ENCODE data around the gene TTC17. TPM values are rescaled to one million over a fixed set of nuclear protein-coding genes. Genes with fewer than 3 reads are reported as not detected.
"Not testable (repeated sequence)": the region's sequence is repeated elsewhere in the genome, so short reads cannot be mapped to it uniquely, and the experiment has no call there.

Gene TTC17
- total RNA-seq, 1 experiment from 2014 or later, result 154 TPM

GRCh38 chr11:43393765-43394355 is 35.1 kb downstream of the TTC17 start:
- DNase-seq, result no peak
- no peaks in the 10 kb centered on the region for H3K9me3 ChIP-seq (ENCODE audit: low read length)
- no peak overlapping the region for H3K4me3 ChIP-seq (ENCODE audit: low read length)
- peaks cover 37% of the 10 kb centered on the region for H3K36me3 ChIP-seq (ENCODE audit: insufficient read depth, low read length)
- H3K4me1 ChIP-seq (ENCODE audit: low read length), result no peaks in the 10 kb centered on the region
- H3K79me2 ChIP-seq (ENCODE audit: low read length), result peaks cover 13% of the 10 kb centered on the region
- no peaks in the 10 kb centered on the region for H4K20me1 ChIP-seq (ENCODE audit: insufficient read depth, low read depth, low read length)
- no peaks in the 10 kb centered on the region for H3K27me3 ChIP-seq (ENCODE audit: low read length)
- no peak overlapping the region for H3K9ac ChIP-seq (ENCODE audit: low read length)
- H3K27ac ChIP-seq (ENCODE audit: low read length), result no peak overlapping the region
- H2AFZ ChIP-seq (ENCODE audit: low read length), result no peak overlapping the region
- H3K9me2 ChIP-seq (replicated peaks; ENCODE audit: insufficient read depth, low read length), result no peaks in the 10 kb centered on the region
- H3K4me2 ChIP-seq (ENCODE audit: low read depth, low read length, poor library complexity, severe bottlenecking), result no peak overlapping the region

GRCh38 chr11:43396617-43397016 is 37.9 kb downstream of the TTC17 start:
- Histone ChIP-seq H3K27me3 (ENCODE audit: low read length) (no peaks in the 10 kb centered on the region), H3K9me3 (ENCODE audit: low read length) (no peaks in the 10 kb centered on the region), H2AFZ (ENCODE audit: low read length) (no peak overlapping the region), H3K36me3 (ENCODE audit: insufficient read depth, low read length) (peaks cover 52% of the 10 kb centered on the region), H3K4me1 (ENCODE audit: low read length) (no peaks in the 10 kb centered on the region), H3K4me3 (ENCODE audit: low read length) (no peak overlapping the region), H4K20me1 (ENCODE audit: insufficient read depth, low read depth, low read length) (no peaks in the 10 kb centered on the region), H3K9ac (ENCODE audit: low read length) (no peak overlapping the region), H3K79me2 (ENCODE audit: low read length) (peaks cover 6% of the 10 kb centered on the region), H3K27ac (ENCODE audit: low read length) (no peak overlapping the region), H3K9me2 (replicated peaks; ENCODE audit: insufficient read depth, low read length) (no peaks in the 10 kb centered on the region), H3K4me2 (ENCODE audit: low read depth, low read length, poor library complexity, severe bottlenecking) (no peak overlapping the region)
- no peak for DNase-seq

GRCh38 chr11:43397251-43397650 is 38.5 kb downstream of the TTC17 start:
- Histone ChIP-seq H3K9me2 (replicated peaks; ENCODE audit: insufficient read depth, low read length) (no peaks in the 10 kb centered on the region), H2AFZ (ENCODE audit: low read length) (no peak overlapping the region), H3K4me3 (ENCODE audit: low read length) (no peak overlapping the region), H3K9me3 (ENCODE audit: low read length) (no peaks in the 10 kb centered on the region), H4K20me1 (ENCODE audit: insufficient read depth, low read depth, low read length) (no peaks in the 10 kb centered on the region), H3K27me3 (ENCODE audit: low read length) (no peaks in the 10 kb centered on the region), H3K4me1 (ENCODE audit: low read length) (no peaks in the 10 kb centered on the region), H3K36me3 (ENCODE audit: insufficient read depth, low read length) (peaks cover 55% of the 10 kb centered on the region), H3K27ac (ENCODE audit: low read length) (no peak overlapping the region), H3K9ac (ENCODE audit: low read length) (no peak overlapping the region), H3K79me2 (ENCODE audit: low read length) (peaks cover 6% of the 10 kb centered on the region), H3K4me2 (ENCODE audit: low read depth, low read length, poor library complexity, severe bottlenecking) (no peak overlapping the region)
- no peak for DNase-seq

GRCh38 chr11:43399983-43400630 is 41.4 kb downstream of the TTC17 start:
- H3K27me3 ChIP-seq (ENCODE audit: low read length), result no peaks in the 10 kb centered on the region
- no peak overlapping the region for H3K4me2 ChIP-seq (ENCODE audit: low read depth, low read length, poor library complexity, severe bottlenecking)
- no peaks in the 10 kb centered on the region for H4K20me1 ChIP-seq (ENCODE audit: insufficient read depth, low read depth, low read length)
- no peak overlapping the region for H3K4me3 ChIP-seq (ENCODE audit: low read length)
- H3K9me2 ChIP-seq (replicated peaks; ENCODE audit: insufficient read depth, low read length), result no peaks in the 10 kb centered on the region
- no peaks in the 10 kb centered on the region for H3K4me1 ChIP-seq (ENCODE audit: low read length)
- no peak overlapping the region for H2AFZ ChIP-seq (ENCODE audit: low read length)
- H3K27ac ChIP-seq (ENCODE audit: low read length), result no peak overlapping the region
- peaks cover 6% of the 10 kb centered on the region for H3K79me2 ChIP-seq (ENCODE audit: low read length)
- no peaks in the 10 kb centered on the region for H3K9me3 ChIP-seq (ENCODE audit: low read length)
- no peak overlapping the region for H3K9ac ChIP-seq (ENCODE audit: low read length)
- no peak for DNase-seq
- H3K36me3 ChIP-seq (ENCODE audit: insufficient read depth, low read length), result peaks cover 72% of the 10 kb centered on the region

- no peak overlapping the region for H3K9ac ChIP-seq (ENCODE audit: low read length)
- H3K9me3 ChIP-seq (ENCODE audit: low read length), result no peaks in the 10 kb centered on the region
- no peak for DNase-seq
- H3K4me1 ChIP-seq (ENCODE audit: low read length), result no peaks in the 10 kb centered on the region
- peaks cover 82% of the 10 kb centered on the region for H3K36me3 ChIP-seq (ENCODE audit: insufficient read depth, low read length)
- peaks cover 6% of the 10 kb centered on the region for H3K79me2 ChIP-seq (ENCODE audit: low read length)
- no peaks in the 10 kb centered on the region for H3K9me2 ChIP-seq (replicated peaks; ENCODE audit: insufficient read depth, low read length)
- no peak overlapping the region for H3K4me2 ChIP-seq (ENCODE audit: low read depth, low read length, poor library complexity, severe bottlenecking)
- no peak overlapping the region for H3K4me3 ChIP-seq (ENCODE audit: low read length)
- H4K20me1 ChIP-seq (ENCODE audit: insufficient read depth, low read depth, low read length), result no peaks in the 10 kb centered on the region
- no peak overlapping the region for H2AFZ ChIP-seq (ENCODE audit: low read length)
- H3K27me3 ChIP-seq (ENCODE audit: low read length), result no peaks in the 10 kb centered on the region
- H3K27ac ChIP-seq (ENCODE audit: low read length), result no peak overlapping the region
These were observed 42.5 kb downstream of the TTC17 start for GRCh38 chr11:43401252-43401651.

GRCh38 chr11:43401811-43402210 is 43.1 kb downstream of the TTC17 start:
- H2AFZ ChIP-seq (ENCODE audit: low read length); DNase-seq; H3K27ac ChIP-seq (ENCODE audit: low read length); H3K9me2 ChIP-seq (replicated peaks; ENCODE audit: insufficient read depth, low read length); H3K4me2 ChIP-seq (ENCODE audit: low read depth, low read length, poor library complexity, severe bottlenecking); H3K4me3 ChIP-seq (ENCODE audit: low read length); H3K9me3 ChIP-seq (ENCODE audit: low read length); H3K4me1 ChIP-seq (ENCODE audit: low read length); H3K9ac ChIP-seq (ENCODE audit: low read length); H3K27me3 ChIP-seq (ENCODE audit: low read length); H4K20me1 ChIP-seq (ENCODE audit: insufficient read depth, low read depth, low read length); H3K79me2 ChIP-seq (ENCODE audit: low read length): not testable (repeated sequence)
- peaks cover 82% of the 10 kb centered on the region for H3K36me3 ChIP-seq (ENCODE audit: insufficient read depth, low read length)

- H3K27me3 ChIP-seq (ENCODE audit: low read length), result no peaks in the 10 kb centered on the region
- no peak overlapping the region for H3K4me2 ChIP-seq (ENCODE audit: low read depth, low read length, poor library complexity, severe bottlenecking)
- no peaks in the 10 kb centered on the region for H3K4me1 ChIP-seq (ENCODE audit: low read length)
- no peak overlapping the region for H3K9ac ChIP-seq (ENCODE audit: low read length)
- no peak for DNase-seq
- H3K9me3 ChIP-seq (ENCODE audit: low read length), result no peaks in the 10 kb centered on the region
- H4K20me1 ChIP-seq (ENCODE audit: insufficient read depth, low read depth, low read length), result no peaks in the 10 kb centered on the region
- no peaks in the 10 kb centered on the region for H3K9me2 ChIP-seq (replicated peaks; ENCODE audit: insufficient read depth, low read length)
- H3K4me3 ChIP-seq (ENCODE audit: low read length), result no peak overlapping the region
- H2AFZ ChIP-seq (ENCODE audit: low read length), result no peak overlapping the region
- H3K36me3 ChIP-seq (ENCODE audit: insufficient read depth, low read length), result peaks cover 78% of the 10 kb centered on the region
- no peaks in the 10 kb centered on the region for H3K79me2 ChIP-seq (ENCODE audit: low read length)
- no peak overlapping the region for H3K27ac ChIP-seq (ENCODE audit: low read length)
These were observed 44.9 kb downstream of the TTC17 start for GRCh38 chr11:43403357-43404231.

- H3K9me3 ChIP-seq (ENCODE audit: low read length), result no peaks in the 10 kb centered on the region
- DNase-seq, result no peak
- H3K27me3 ChIP-seq (ENCODE audit: low read length), result no peaks in the 10 kb centered on the region
- H3K9me2 ChIP-seq (replicated peaks; ENCODE audit: insufficient read depth, low read length), result no peaks in the 10 kb centered on the region
- no peaks in the 10 kb centered on the region for H3K4me1 ChIP-seq (ENCODE audit: low read length)
- no peaks in the 10 kb centered on the region for H4K20me1 ChIP-seq (ENCODE audit: insufficient read depth, low read depth, low read length)
- no peak overlapping the region for H2AFZ ChIP-seq (ENCODE audit: low read length)
- no peak overlapping the region for H3K9ac ChIP-seq (ENCODE audit: low read length)
- no peaks in the 10 kb centered on the region for H3K79me2 ChIP-seq (ENCODE audit: low read length)
- peaks cover 74% of the 10 kb centered on the region for H3K36me3 ChIP-seq (ENCODE audit: insufficient read depth, low read length)
- no peak overlapping the region for H3K4me3 ChIP-seq (ENCODE audit: low read length)
- no peak overlapping the region for H3K4me2 ChIP-seq (ENCODE audit: low read depth, low read length, poor library complexity, severe bottlenecking)
- no peak overlapping the region for H3K27ac ChIP-seq (ENCODE audit: low read length)
These were observed 45.7 kb downstream of the TTC17 start for GRCh38 chr11:43404406-43404805.
